ENCODE data around the gene PLCB3. TPM values are rescaled to one million over a fixed set of nuclear protein-coding genes. Genes with fewer than 3 reads are reported as not detected.

The PLCB3 gene
- total and polyA plus RNA-seq, 2 experiments from 2014 or later, result 28.1 to 103 TPM

DNA sequence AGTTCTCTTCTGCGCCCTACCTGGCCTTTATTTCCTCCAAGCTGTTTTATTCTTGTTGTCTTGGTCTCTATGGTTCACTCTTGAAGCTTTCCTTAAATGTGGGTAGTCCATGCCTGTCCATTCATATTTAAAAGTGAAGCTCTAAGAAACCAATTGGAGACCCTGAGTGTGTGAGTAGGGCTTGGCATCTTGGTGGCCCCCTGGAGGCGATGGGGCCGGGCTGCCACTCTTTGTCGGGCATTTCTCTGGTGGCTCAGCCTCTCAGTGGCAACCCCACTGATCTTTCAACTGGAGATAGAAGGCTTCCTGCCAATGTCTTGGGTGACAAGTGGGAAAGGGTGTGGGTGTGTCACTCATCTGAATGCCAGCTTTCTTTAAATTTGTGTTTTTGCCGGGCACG lies 34.5 kb upstream of the PLCB3 start:
- no peaks in the 10 kb centered on the region for H3K27me3 ChIP-seq (ENCODE audit: insufficient read depth)
- no peaks in the 10 kb centered on the region for H3K9me2 ChIP-seq (ENCODE audit: insufficient read depth)
- H3K27ac ChIP-seq (ENCODE audit: low read depth), result no peak overlapping the region
- ATAC-seq (peak; percentile 62), DNase-seq (ENCODE audit: low spot score) (no peak)
- TF ChIP-seq EZH2phosphoT487 (IDR thresholded peaks at IDR 0.05; ENCODE audit: unreplicated experiment), result no peak
- TF ChIP-seq, protein P1, sequence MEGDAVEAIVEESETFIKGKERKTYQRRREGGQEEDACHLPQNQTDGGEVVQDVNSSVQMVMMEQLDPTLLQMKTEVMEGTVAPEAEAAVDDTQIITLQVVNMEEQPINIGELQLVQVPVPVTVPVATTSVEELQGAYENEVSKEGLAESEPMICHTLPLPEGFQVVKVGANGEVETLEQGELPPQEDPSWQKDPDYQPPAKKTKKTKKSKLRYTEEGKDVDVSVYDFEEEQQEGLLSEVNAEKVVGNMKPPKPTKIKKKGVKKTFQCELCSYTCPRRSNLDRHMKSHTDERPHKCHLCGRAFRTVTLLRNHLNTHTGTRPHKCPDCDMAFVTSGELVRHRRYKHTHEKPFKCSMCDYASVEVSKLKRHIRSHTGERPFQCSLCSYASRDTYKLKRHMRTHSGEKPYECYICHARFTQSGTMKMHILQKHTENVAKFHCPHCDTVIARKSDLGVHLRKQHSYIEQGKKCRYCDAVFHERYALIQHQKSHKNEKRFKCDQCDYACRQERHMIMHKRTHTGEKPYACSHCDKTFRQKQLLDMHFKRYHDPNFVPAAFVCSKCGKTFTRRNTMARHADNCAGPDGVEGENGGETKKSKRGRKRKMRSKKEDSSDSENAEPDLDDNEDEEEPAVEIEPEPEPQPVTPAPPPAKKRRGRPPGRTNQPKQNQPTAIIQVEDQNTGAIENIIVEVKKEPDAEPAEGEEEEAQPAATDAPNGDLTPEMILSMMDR (conservative IDR thresholded peaks at IDR 0.05; ENCODE audit: low read depth in 2 of 2), result peak; percentile 1 to 39; a peak in 2 of 4 replicates
- Mint-ChIP-seq H3K36me3 (ENCODE audit: low read depth) (peaks cover 22% of the 10 kb centered on the region), H3K9me3 (no peaks in the 10 kb centered on the region), H3K4me3 (no peak overlapping the region), H3K4me1 (peaks cover 4% of the 10 kb centered on the region; the same call in 1 of the 3 replicates), H3K27ac (no peak overlapping the region), H3K27me3 (ENCODE audit: insufficient read depth, low read depth, poor library complexity) (peaks cover 5% of the 10 kb centered on the region)
- H3K4me2 ChIP-seq, result no peak overlapping the region
- no peaks in the 10 kb centered on the region for H3K4me1 ChIP-seq (ENCODE audit: insufficient read depth)
- H2AFZ ChIP-seq, result no peak overlapping the region
- H3K4me3 ChIP-seq, result no peak overlapping the region
- no peaks in the 10 kb centered on the region for H3K79me2 ChIP-seq (replicated peaks; ENCODE audit: insufficient read depth)
- H4K20me1 ChIP-seq (replicated peaks; ENCODE audit: insufficient read depth), result no peaks in the 10 kb centered on the region
- H3F3A ChIP-seq (replicated peaks; ENCODE audit: low read depth), result 0 out of 2 replicates have a peak, but pooled peaks cover 3% of the 10 kb centered on the region
- peaks cover 4% of the 10 kb centered on the region; the same call in 1 of the 2 replicates for H3K36me3 ChIP-seq (ENCODE audit: insufficient read depth)

DNA sequence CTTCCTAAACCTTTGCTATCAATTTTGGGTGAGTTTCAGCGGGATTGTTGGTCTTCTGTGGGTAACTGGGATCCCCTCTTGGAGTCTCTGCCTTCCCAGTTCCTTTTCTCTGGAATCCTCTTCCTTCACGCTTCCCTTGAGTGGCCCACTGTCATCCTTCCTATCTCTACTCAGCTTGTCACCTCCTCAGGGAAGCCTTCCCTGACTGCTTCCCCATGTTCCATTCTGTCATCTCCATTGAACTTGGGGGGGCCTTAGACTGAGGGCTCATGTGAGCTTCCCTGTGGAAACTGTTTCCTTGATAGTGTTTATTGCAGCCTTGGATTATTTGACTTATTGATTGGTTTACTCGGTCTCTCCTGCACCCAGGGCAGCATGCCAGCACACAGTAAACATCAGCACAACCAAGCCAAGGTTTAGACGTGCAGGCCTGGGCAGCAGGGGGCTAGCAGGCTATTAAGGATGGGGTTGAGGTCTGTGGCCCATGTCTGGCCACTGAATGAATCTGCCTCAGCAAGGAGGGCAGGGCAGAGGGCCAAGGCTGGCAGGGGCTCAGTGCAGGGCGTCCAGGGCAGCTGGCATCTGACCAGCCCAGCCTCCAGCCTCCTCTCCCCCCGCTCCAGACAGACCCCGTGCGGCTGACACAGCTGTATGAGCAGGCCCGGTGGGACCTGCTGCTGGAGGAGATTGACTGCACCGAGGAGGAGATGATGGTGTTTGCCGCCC lies 32.5 kb upstream of the PLCB3 start:
- no peak overlapping the region for H3K4me2 ChIP-seq
- H3K27me3 ChIP-seq (ENCODE audit: insufficient read depth), result no peaks in the 10 kb centered on the region
- peaks cover 4% of the 10 kb centered on the region; the same call in 1 of the 2 replicates for H3K36me3 ChIP-seq (ENCODE audit: insufficient read depth)
- H3K9me2 ChIP-seq (ENCODE audit: insufficient read depth), result no peaks in the 10 kb centered on the region
- H3K27ac ChIP-seq (ENCODE audit: low read depth), result no peak overlapping the region
- no peak overlapping the region for H2AFZ ChIP-seq
- no peaks in the 10 kb centered on the region for H3K79me2 ChIP-seq (replicated peaks; ENCODE audit: insufficient read depth)
- H4K20me1 ChIP-seq (replicated peaks; ENCODE audit: insufficient read depth), result no peaks in the 10 kb centered on the region
- Mint-ChIP-seq H3K9me3 (no peaks in the 10 kb centered on the region), H3K27me3 (ENCODE audit: insufficient read depth, low read depth, poor library complexity) (peaks cover 5% of the 10 kb centered on the region), H3K27ac (no peak overlapping the region), H3K4me3 (no peak overlapping the region), H3K36me3 (ENCODE audit: low read depth) (peaks cover 13% of the 10 kb centered on the region; the same call in 2 of the 3 replicates), H3K4me1 (peaks cover 4% of the 10 kb centered on the region; the same call in 1 of the 3 replicates)
- no peak for DNase-seq (ENCODE audit: low spot score)
- no peak for TF ChIP-seq ZNF114 (CRISPR knock-in tag; IDR thresholded peaks at IDR 0.05)
- TF ChIP-seq CREB1 (CRISPR knock-in tag; IDR thresholded peaks at IDR 0.05; ENCODE audit: low read depth), result no peak
- TF ChIP-seq, protein P2, sequence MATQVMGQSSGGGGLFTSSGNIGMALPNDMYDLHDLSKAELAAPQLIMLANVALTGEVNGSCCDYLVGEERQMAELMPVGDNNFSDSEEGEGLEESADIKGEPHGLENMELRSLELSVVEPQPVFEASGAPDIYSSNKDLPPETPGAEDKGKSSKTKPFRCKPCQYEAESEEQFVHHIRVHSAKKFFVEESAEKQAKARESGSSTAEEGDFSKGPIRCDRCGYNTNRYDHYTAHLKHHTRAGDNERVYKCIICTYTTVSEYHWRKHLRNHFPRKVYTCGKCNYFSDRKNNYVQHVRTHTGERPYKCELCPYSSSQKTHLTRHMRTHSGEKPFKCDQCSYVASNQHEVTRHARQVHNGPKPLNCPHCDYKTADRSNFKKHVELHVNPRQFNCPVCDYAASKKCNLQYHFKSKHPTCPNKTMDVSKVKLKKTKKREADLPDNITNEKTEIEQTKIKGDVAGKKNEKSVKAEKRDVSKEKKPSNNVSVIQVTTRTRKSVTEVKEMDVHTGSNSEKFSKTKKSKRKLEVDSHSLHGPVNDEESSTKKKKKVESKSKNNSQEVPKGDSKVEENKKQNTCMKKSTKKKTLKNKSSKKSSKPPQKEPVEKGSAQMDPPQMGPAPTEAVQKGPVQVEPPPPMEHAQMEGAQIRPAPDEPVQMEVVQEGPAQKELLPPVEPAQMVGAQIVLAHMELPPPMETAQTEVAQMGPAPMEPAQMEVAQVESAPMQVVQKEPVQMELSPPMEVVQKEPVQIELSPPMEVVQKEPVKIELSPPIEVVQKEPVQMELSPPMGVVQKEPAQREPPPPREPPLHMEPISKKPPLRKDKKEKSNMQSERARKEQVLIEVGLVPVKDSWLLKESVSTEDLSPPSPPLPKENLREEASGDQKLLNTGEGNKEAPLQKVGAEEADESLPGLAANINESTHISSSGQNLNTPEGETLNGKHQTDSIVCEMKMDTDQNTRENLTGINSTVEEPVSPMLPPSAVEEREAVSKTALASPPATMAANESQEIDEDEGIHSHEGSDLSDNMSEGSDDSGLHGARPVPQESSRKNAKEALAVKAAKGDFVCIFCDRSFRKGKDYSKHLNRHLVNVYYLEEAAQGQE (IDR thresholded peaks at IDR 0.05; ENCODE audit: unreplicated experiment), result no peak
- no peak for TF ChIP-seq EZH2phosphoT487 (IDR thresholded peaks at IDR 0.05; ENCODE audit: unreplicated experiment)
- no peak for ATAC-seq
- H3F3A ChIP-seq (replicated peaks; ENCODE audit: low read depth), result 0 out of 2 replicates have a peak, but pooled peaks cover 3% of the 10 kb centered on the region
- no peak overlapping the region for H3K4me3 ChIP-seq
- no peaks in the 10 kb centered on the region for H3K4me1 ChIP-seq (ENCODE audit: insufficient read depth)
